Astrocyte (in vitro differentiated cells and primary cell): ENCODE results near the gene TRIM44. TPM values are rescaled to one million over a fixed set of nuclear protein-coding genes. Genes with fewer than 3 reads are reported as not detected.

ENCODE experiments used
- DNase-seq: peaks from one replicate; pipeline ENCODE4 v3.0.0-alpha.2; 2010; ENCODE audit warnings: low read depth
- FAIRE-seq: peaks from 2 replicates; lab custom pipeline; 2011; peaks lifted over from hg19 to GRCh38; lab: Jason Lieb, UNC
- H2AFZ ChIP-seq: 2 replicates; pipeline ENCODE4 v1.6.0; 2012; ENCODE audit warnings: low read depth, low read length, inconsistent platforms
- H3K27ac ChIP-seq: 2 replicates; pipeline ENCODE4 v1.5.1; 2011; ENCODE audit warnings: low read depth, low read length, inconsistent platforms
- H3K27me3 ChIP-seq: 2 replicates; pipeline ENCODE4 v1.6.0; 2011; ENCODE audit warnings: low read length, inconsistent platforms; ENCODE audit not compliant: insufficient read depth
- H3K36me3 ChIP-seq: 2 replicates; pipeline ENCODE4 v1.5.1; 2011; ENCODE audit warnings: low read length, inconsistent platforms; ENCODE audit not compliant: insufficient read depth
- H3K4me1 ChIP-seq: 2 replicates; pipeline ENCODE4 v1.5.1; 2011; ENCODE audit warnings: low read length, inconsistent platforms; ENCODE audit not compliant: insufficient read depth
- H3K4me2 ChIP-seq: 2 replicates; pipeline ENCODE4 v1.6.0; 2012; ENCODE audit warnings: low read length, inconsistent platforms
- H3K4me3 ChIP-seq: 2 replicates; pipeline ENCODE4 v1.5.1; 2011; ENCODE audit warnings: low read depth, mild to moderate bottlenecking, low read length, inconsistent platforms; ENCODE audit not compliant: insufficient read depth
- H3K79me2 ChIP-seq: 2 replicates; pipeline ENCODE4 v1.6.0; 2012; ENCODE audit warnings: mild to moderate bottlenecking, low read length, inconsistent platforms; ENCODE audit not compliant: insufficient read depth
- H3K9ac ChIP-seq: 2 replicates; pipeline ENCODE4 v1.6.0; 2012; ENCODE audit warnings: mild to moderate bottlenecking, low read length, inconsistent platforms
- H3K9me3 ChIP-seq: 2 replicates; pipeline ENCODE4 v1.5.1; 2012; ENCODE audit warnings: low read depth, mild to moderate bottlenecking, low read length, inconsistent platforms; ENCODE audit not compliant: insufficient read depth
- H4K20me1 ChIP-seq: 2 replicates; pipeline ENCODE4 v1.6.0; 2012; ENCODE audit warnings: low read length, inconsistent platforms; ENCODE audit not compliant: insufficient read depth
- H3K27ac Mint-ChIP-seq: one replicate; pipeline ENCODE4 v1.8.0; 2021; ENCODE audit warnings: mild to moderate bottlenecking, mixed read lengths; ENCODE audit not compliant: unreplicated experiment
- H3K27me3 Mint-ChIP-seq: one replicate; pipeline ENCODE4 v1.8.0; 2021; ENCODE audit warnings: low read depth, mixed read lengths; ENCODE audit not compliant: unreplicated experiment
- H3K36me3 Mint-ChIP-seq: one replicate; pipeline ENCODE4 v1.8.0; 2021; ENCODE audit warnings: low read depth, mixed read lengths; ENCODE audit not compliant: unreplicated experiment
- H3K4me1 Mint-ChIP-seq: one replicate; pipeline ENCODE4 v1.8.0; 2021; ENCODE audit warnings: low read depth, mixed read lengths; ENCODE audit not compliant: unreplicated experiment
- H3K4me3 Mint-ChIP-seq: one replicate; pipeline ENCODE4 v1.8.0; 2021; ENCODE audit warnings: mild to moderate bottlenecking, moderate library complexity, mixed read lengths; ENCODE audit not compliant: unreplicated experiment
- H3K9me3 Mint-ChIP-seq: one replicate; pipeline ENCODE4 v1.8.0; 2021; ENCODE audit warnings: mild to moderate bottlenecking, mixed read lengths; ENCODE audit not compliant: unreplicated experiment
- CTCF ChIP-seq: IDR thresholded peaks from 2 replicates; pipeline ENCODE4 v1.5.1; 2011; ENCODE audit warnings: low read depth, mild to moderate bottlenecking, inconsistent platforms, low read length, moderate library complexity; ENCODE audit not compliant: insufficient read depth
- EZH2 ChIP-seq: IDR thresholded peaks from 2 replicates; pipeline ENCODE4 v1.6.1; 2012; ENCODE audit warnings: mild to moderate bottlenecking, low read length, inconsistent platforms; ENCODE audit not compliant: insufficient read depth
- total RNA-seq: library from RNA; stranded (reverse); gene quantifications from 2 replicates; pipeline ENCODE4 v1.2.1, GENCODE V29; 2021

The TRIM44 gene
- total RNA-seq, 1 donor from 2014 or later: 61.0 TPM

GRCh38 chr11:35641171-35641897, 21.2 kb upstream of the TRIM44 start:
- no peaks in the 10 kb centered on the region for H3K4me1 ChIP-seq
- Mint-ChIP-seq H3K9me3 (no peaks in the 10 kb centered on the region), H3K27me3 (no peaks in the 10 kb centered on the region), H3K27ac (peak overlapping the region; percentile 13), H3K4me1 (peaks cover 7% of the 10 kb centered on the region), H3K36me3 (peaks cover 3% of the 10 kb centered on the region), H3K4me3 (no peak overlapping the region)
- H3K9me3 ChIP-seq: no peaks in the 10 kb centered on the region
- TF ChIP-seq CTCF: no peak
- TF ChIP-seq EZH2: no peak
- no peak overlapping the region for H3K4me2 ChIP-seq
- no peaks in the 10 kb centered on the region for H3K36me3 ChIP-seq
- H2AFZ ChIP-seq: peak overlapping the region; percentile 28
- H3K79me2 ChIP-seq: no peaks in the 10 kb centered on the region
- H3K27me3 ChIP-seq: no peaks in the 10 kb centered on the region
- no peak overlapping the region for H3K27ac ChIP-seq
- no peak overlapping the region for H3K9ac ChIP-seq
- FAIRE-seq (no peak), DNase-seq (peak; percentile 36)
- H3K4me3 ChIP-seq: no peak overlapping the region
- H4K20me1 ChIP-seq: no peaks in the 10 kb centered on the region

- Histone ChIP-seq H3K9ac (no peak overlapping the region), H3K4me1 (no peaks in the 10 kb centered on the region), H3K36me3 (no peaks in the 10 kb centered on the region), H3K27ac (no peak overlapping the region), H3K4me3 (no peak overlapping the region), H2AFZ (no peak overlapping the region), H3K4me2 (no peak overlapping the region), H4K20me1 (no peaks in the 10 kb centered on the region), H3K9me3 (no peaks in the 10 kb centered on the region), H3K27me3 (no peaks in the 10 kb centered on the region), H3K79me2 (no peaks in the 10 kb centered on the region)
- Mint-ChIP-seq H3K4me1 (peaks cover 7% of the 10 kb centered on the region), H3K27ac (no peak overlapping the region), H3K4me3 (no peak overlapping the region), H3K9me3 (no peaks in the 10 kb centered on the region), H3K27me3 (no peaks in the 10 kb centered on the region), H3K36me3 (peaks cover 3% of the 10 kb centered on the region)
- FAIRE-seq (no peak), DNase-seq (no peak)
- TF ChIP-seq EZH2: no peak
- TF ChIP-seq CTCF: no peak
These were observed 20.6 kb upstream of the TRIM44 start for GRCh38 chr11:35641964-35642363.

- Mint-ChIP-seq H3K36me3 (peaks cover 3% of the 10 kb centered on the region), H3K27me3 (no peaks in the 10 kb centered on the region), H3K4me1 (peaks cover 4% of the 10 kb centered on the region), H3K9me3 (no peaks in the 10 kb centered on the region), H3K27ac (no peak overlapping the region), H3K4me3 (no peak overlapping the region)
- no peaks in the 10 kb centered on the region for H3K36me3 ChIP-seq
- H3K4me3 ChIP-seq: no peak overlapping the region
- no peaks in the 10 kb centered on the region for H3K27me3 ChIP-seq
- no peak for TF ChIP-seq CTCF
- TF ChIP-seq EZH2: no peak
- no peaks in the 10 kb centered on the region for H3K79me2 ChIP-seq
- H3K27ac ChIP-seq: no peak overlapping the region
- H3K4me1 ChIP-seq: no peaks in the 10 kb centered on the region
- FAIRE-seq (no peak), DNase-seq (no peak)
- H4K20me1 ChIP-seq: no peaks in the 10 kb centered on the region
- no peak overlapping the region for H3K9ac ChIP-seq
- H3K9me3 ChIP-seq: no peaks in the 10 kb centered on the region
- H2AFZ ChIP-seq: no peak overlapping the region
- H3K4me2 ChIP-seq: no peak overlapping the region
These were observed 15.0 kb upstream of the TRIM44 start for GRCh38 chr11:35647421-35648093.
